Prostate gland (tissue), 2 donors: Measurements from ENCODE around the gene TRRAP.

ENCODE experiments used
- POLR2A ChIP-seq: fragments of 450-650 bp; IDR thresholded peaks from one replicate; pipeline ENCODE4 v1.6.1; 2016; ENCODE audit warnings: antibody characterized with exemption, mild to moderate bottlenecking
- TF ChIP-seq, protein P1 (sequence below), 4 experiments: fragments of 200-600 bp in 2 of 4; fragments of 450-650 bp in 2 of 4; sonication (generic) in 2 of 4; IDR thresholded peaks; 1 replicate in 3 of 4; 2 replicates in 1 of 4; pipeline ENCODE4 v1.5.1; 2016 to 2019; ENCODE audit warnings: antibody characterized with exemption in 4 of 4, mild to moderate bottlenecking in 2 of 4, moderate library complexity in 2 of 4

DNA sequence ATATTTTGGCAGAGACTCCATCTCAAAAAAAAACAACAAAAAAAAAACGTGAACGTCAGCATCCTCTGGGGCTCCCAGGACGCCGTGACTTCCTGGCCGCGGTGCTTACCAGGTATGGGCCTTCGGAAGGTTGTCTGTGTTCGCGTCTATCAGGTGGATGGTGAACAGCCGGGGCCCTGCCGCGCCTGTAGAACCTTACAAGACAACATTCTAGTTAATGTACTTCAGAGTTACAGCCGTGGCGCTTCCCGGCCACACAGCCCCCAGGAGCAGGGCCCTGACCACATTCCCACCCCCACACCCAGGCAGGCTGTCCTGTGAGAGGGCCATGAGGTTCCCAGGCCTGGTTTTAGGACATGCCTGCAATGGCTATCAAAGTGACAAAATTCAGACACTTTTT, 154.6 kb downstream of the TRRAP start:
- TF ChIP-seq, protein P1, sequence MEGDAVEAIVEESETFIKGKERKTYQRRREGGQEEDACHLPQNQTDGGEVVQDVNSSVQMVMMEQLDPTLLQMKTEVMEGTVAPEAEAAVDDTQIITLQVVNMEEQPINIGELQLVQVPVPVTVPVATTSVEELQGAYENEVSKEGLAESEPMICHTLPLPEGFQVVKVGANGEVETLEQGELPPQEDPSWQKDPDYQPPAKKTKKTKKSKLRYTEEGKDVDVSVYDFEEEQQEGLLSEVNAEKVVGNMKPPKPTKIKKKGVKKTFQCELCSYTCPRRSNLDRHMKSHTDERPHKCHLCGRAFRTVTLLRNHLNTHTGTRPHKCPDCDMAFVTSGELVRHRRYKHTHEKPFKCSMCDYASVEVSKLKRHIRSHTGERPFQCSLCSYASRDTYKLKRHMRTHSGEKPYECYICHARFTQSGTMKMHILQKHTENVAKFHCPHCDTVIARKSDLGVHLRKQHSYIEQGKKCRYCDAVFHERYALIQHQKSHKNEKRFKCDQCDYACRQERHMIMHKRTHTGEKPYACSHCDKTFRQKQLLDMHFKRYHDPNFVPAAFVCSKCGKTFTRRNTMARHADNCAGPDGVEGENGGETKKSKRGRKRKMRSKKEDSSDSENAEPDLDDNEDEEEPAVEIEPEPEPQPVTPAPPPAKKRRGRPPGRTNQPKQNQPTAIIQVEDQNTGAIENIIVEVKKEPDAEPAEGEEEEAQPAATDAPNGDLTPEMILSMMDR (IDR thresholded peaks at IDR 0.05): no peak
- no peak for TF ChIP-seq POLR2A
